Measurements from ENCODE around the gene TUBG2.

DNA sequence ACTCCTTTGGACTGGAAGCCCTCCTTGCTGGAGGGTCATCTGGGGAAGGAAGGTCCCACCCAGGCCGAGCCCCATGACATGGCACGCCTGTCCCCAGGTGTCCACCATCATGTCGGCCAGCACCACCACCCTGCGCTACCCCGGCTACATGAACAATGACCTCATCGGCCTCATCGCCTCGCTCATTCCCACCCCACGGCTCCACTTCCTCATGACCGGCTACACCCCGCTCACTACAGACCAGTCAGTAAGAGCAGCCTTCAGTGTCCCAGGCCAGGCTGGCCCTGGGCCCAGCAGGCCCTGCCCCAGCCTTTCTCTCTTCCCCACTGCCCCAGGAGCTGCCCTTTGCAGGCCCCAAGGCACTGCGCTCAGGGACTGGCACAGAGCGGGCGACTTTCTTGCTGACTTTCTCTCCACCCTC lies 6.5 kb downstream of the TUBG2 start:
- TF ChIP-seq, protein P1, sequence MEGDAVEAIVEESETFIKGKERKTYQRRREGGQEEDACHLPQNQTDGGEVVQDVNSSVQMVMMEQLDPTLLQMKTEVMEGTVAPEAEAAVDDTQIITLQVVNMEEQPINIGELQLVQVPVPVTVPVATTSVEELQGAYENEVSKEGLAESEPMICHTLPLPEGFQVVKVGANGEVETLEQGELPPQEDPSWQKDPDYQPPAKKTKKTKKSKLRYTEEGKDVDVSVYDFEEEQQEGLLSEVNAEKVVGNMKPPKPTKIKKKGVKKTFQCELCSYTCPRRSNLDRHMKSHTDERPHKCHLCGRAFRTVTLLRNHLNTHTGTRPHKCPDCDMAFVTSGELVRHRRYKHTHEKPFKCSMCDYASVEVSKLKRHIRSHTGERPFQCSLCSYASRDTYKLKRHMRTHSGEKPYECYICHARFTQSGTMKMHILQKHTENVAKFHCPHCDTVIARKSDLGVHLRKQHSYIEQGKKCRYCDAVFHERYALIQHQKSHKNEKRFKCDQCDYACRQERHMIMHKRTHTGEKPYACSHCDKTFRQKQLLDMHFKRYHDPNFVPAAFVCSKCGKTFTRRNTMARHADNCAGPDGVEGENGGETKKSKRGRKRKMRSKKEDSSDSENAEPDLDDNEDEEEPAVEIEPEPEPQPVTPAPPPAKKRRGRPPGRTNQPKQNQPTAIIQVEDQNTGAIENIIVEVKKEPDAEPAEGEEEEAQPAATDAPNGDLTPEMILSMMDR (IDR thresholded peaks at IDR 0.05; ENCODE audit: poor library complexity) = no peak
- TF ChIP-seq EZH2phosphoT487 (IDR thresholded peaks at IDR 0.05; ENCODE audit: low read depth, severe bottlenecking, unreplicated experiment) = no peak

All from hepatocyte (in vitro differentiated cells).